Activated B cell treated with CpG ODN at 0.5 μM for 24 hours (primary cell): ENCODE measurements around the gene CLVS2. TPM values are rescaled to one million over a fixed set of nuclear protein-coding genes. Genes with fewer than 3 reads are reported as not detected.

Experiments
- ATAC-seq: fragments of 200-7000 bp; cut with Tn5 transposase; one replicate; pipeline ENCODE4 v1.10.0; 2021; ENCODE audit warnings: low read depth, mild to moderate bottlenecking, moderate library complexity
- CTCF ChIA-PET: fragments of 350-600 bp; sonication (Branson Sonifier 250); formaldehyde crosslinking; loops from one replicate; lab custom pipeline; 2021; ENCODE audit warnings: antibody characterized with exemption; lab: Charles Lee
- POLR2A ChIA-PET: fragments of 350-600 bp; sonication (Branson Sonifier 250); formaldehyde crosslinking; loops from one replicate; lab custom pipeline; 2021; ENCODE audit warnings: antibody characterized with exemption; lab: Charles Lee
- DNase-seq: peaks from one replicate; pipeline ENCODE4 v3.0.0; 2022
- H3K27ac Mint-ChIP-seq: one replicate; pipeline ENCODE4 v1.8.0; 2020; ENCODE audit warnings: mixed read lengths
- H3K27me3 Mint-ChIP-seq: one replicate; pipeline ENCODE4 v1.8.0; 2021; ENCODE audit warnings: mixed read lengths
- H3K36me3 Mint-ChIP-seq: one replicate; pipeline ENCODE4 v1.8.0; 2021; ENCODE audit warnings: low read depth, mixed read lengths
- H3K4me1 Mint-ChIP-seq: one replicate; pipeline ENCODE4 v1.8.0; 2021; ENCODE audit warnings: mixed read lengths
- H3K4me3 Mint-ChIP-seq: one replicate; pipeline ENCODE4 v1.8.0; 2020; ENCODE audit warnings: mild to moderate bottlenecking, mixed read lengths
- H3K9me3 Mint-ChIP-seq: one replicate; pipeline ENCODE4 v1.8.0; 2020; ENCODE audit warnings: mixed read lengths
- intact Hi-C: fragments of 100-400 bp; cut with micrococcal nuclease; formaldehyde crosslinking; loops from one replicate; pipeline ENCODE4 v1.15.1; 2024
- total RNA-seq: library from RNA; stranded (reverse); gene quantifications from 2 replicates; pipeline ENCODE4 v1.2.3, GENCODE V29; 2022
- TF ChIP-seq, protein P1 (sequence below): fragments of 200-600 bp; IDR thresholded peaks from one replicate; pipeline ENCODE4 v1.8.0; 2022; ENCODE audit warnings: antibody characterized with exemption, mild to moderate bottlenecking

The CLVS2 gene
- total RNA-seq, 1 donor from 2014 or later: not detected

DNA sequence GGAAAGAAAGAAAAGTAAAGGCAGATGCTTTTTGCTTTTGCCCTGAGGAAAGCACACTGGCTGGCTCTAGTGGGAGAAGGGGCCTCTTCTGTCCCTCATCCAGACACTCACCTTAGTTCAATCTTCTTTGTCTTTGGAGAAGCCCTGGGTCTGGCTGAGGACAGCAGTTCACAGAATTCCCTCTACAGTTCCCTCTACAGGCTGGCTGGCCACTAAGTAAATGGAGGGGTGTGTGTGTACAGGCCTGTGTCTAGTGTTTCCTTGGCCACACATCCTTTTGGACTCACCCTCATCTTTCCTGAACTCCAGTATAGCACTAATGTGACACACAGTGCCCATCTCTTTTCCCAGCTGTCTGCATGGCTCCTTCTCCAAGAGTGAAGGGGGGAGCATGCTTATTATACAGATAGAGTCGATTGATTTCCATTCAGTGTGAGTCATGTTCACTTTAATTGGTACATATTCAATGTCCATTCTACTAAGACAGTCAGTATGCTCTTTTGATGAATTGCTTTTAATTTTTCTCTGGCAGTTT lies 26.0 kb upstream of the CLVS2 start:
- POLR2A ChIA-PET: no interaction called here
- H3K4me1 Mint-ChIP-seq: no peaks in the 10 kb centered on the region
- no peaks in the 10 kb centered on the region for H3K36me3 Mint-ChIP-seq
- intact Hi-C loops: no loop called here
- DNase-seq (no peak), ATAC-seq (no peak)
- H3K27me3 Mint-ChIP-seq: no peaks in the 10 kb centered on the region
- no peak overlapping the region for H3K27ac Mint-ChIP-seq
- no peak overlapping the region for H3K4me3 Mint-ChIP-seq
- H3K9me3 Mint-ChIP-seq: no peaks in the 10 kb centered on the region
- TF ChIP-seq, protein P1, sequence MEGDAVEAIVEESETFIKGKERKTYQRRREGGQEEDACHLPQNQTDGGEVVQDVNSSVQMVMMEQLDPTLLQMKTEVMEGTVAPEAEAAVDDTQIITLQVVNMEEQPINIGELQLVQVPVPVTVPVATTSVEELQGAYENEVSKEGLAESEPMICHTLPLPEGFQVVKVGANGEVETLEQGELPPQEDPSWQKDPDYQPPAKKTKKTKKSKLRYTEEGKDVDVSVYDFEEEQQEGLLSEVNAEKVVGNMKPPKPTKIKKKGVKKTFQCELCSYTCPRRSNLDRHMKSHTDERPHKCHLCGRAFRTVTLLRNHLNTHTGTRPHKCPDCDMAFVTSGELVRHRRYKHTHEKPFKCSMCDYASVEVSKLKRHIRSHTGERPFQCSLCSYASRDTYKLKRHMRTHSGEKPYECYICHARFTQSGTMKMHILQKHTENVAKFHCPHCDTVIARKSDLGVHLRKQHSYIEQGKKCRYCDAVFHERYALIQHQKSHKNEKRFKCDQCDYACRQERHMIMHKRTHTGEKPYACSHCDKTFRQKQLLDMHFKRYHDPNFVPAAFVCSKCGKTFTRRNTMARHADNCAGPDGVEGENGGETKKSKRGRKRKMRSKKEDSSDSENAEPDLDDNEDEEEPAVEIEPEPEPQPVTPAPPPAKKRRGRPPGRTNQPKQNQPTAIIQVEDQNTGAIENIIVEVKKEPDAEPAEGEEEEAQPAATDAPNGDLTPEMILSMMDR: no peak
- CTCF ChIA-PET: no interaction called here

DNA sequence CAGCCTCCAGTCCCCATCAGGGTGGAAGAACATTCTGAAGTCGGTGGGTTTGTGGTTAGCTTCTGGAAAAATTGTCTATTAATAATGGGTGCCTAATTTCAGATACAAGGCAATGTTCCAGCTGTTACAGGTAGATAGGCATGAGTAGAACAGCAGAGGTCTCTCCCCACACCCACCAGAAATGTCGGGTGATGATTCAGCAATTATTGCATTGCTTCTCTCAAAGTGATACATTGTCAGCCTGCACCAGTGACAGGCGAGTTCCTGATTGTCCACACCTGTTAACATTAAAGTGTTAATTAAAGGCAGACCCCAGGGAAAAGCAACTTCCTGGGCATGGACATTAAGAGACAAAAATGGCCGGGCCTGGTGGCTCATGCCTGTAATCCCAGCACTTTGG lies 18.9 kb upstream of the CLVS2 start:
- H3K27me3 Mint-ChIP-seq: no peaks in the 10 kb centered on the region
- H3K9me3 Mint-ChIP-seq: no peaks in the 10 kb centered on the region

DNA sequence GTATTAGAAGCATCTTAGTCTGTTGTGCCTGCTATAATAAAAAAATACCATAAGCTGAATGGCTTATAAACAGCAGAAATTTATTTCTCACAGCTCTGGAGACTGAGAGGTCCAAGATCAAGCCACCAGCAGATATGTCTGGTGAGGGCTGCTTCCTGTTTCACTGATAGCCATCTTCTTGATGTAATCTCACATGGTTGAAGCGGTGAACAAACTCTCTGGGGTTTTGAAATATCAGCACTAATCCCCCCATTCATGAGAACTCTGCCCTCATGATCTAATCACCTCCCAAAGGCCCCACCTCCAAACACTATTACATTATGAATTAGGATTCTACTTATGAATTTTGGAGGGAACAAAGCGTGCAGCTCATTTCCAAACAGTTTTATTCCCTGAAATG lies 11.6 kb upstream of the CLVS2 start:
- H3K36me3 Mint-ChIP-seq: no peaks in the 10 kb centered on the region
- H3K4me3 Mint-ChIP-seq: no peak overlapping the region
- H3K4me1 Mint-ChIP-seq: no peaks in the 10 kb centered on the region
- POLR2A ChIA-PET: no interaction called here
- no peak for ATAC-seq
- intact Hi-C loops: no loop called here
- H3K9me3 Mint-ChIP-seq: peaks cover 5% of the 10 kb centered on the region
- H3K27me3 Mint-ChIP-seq: no peaks in the 10 kb centered on the region
- CTCF ChIA-PET: no interaction called here
- H3K27ac Mint-ChIP-seq: no peak overlapping the region
- TF ChIP-seq, protein P1: no peak
- no peak for DNase-seq

More for the DNA sequence above, 18.9 kb upstream of the CLVS2 start:
- Mint-ChIP-seq H3K4me1 (no peaks in the 10 kb centered on the region), H3K36me3 (no peaks in the 10 kb centered on the region), H3K4me3 (no peak overlapping the region), H3K27ac (no peak overlapping the region)
- no peak for ATAC-seq
- intact Hi-C loops: no loop called here
- TF ChIP-seq, protein P1: no peak
- ChIA-PET CTCF (no interaction called here), POLR2A (no interaction called here)
- DNase-seq: no peak

DNA sequence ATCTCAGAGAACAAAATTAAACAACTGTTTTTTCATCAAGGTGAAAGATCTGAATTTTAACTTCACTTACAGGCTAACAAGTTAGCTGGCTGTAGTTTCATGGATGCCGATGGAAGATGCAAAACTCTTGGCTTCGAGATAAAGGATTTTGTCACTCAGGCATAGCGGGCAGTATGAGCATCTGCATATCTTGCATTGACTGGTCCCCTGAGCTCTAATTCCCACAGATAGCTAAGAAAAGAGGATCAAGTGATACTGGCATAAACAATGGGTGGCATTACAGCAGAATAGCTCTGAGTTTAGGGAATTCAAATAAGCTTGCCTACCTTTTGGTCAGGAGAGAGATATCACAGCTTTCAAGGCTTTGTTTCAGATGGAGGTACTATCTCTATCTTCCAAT lies 1.8 kb upstream of the CLVS2 start:
- Mint-ChIP-seq H3K9me3 (no peaks in the 10 kb centered on the region), H3K4me3 (no peak overlapping the region), H3K36me3 (no peaks in the 10 kb centered on the region), H3K4me1 (peaks cover 5% of the 10 kb centered on the region), H3K27ac (no peak overlapping the region), H3K27me3 (peaks cover 36% of the 10 kb centered on the region)
- no peak for ATAC-seq
- intact Hi-C loops: no loop called here
- DNase-seq: no peak
- CTCF ChIA-PET: no interaction called here
- TF ChIP-seq, protein P1: no peak
- POLR2A ChIA-PET: no interaction called here

DNA sequence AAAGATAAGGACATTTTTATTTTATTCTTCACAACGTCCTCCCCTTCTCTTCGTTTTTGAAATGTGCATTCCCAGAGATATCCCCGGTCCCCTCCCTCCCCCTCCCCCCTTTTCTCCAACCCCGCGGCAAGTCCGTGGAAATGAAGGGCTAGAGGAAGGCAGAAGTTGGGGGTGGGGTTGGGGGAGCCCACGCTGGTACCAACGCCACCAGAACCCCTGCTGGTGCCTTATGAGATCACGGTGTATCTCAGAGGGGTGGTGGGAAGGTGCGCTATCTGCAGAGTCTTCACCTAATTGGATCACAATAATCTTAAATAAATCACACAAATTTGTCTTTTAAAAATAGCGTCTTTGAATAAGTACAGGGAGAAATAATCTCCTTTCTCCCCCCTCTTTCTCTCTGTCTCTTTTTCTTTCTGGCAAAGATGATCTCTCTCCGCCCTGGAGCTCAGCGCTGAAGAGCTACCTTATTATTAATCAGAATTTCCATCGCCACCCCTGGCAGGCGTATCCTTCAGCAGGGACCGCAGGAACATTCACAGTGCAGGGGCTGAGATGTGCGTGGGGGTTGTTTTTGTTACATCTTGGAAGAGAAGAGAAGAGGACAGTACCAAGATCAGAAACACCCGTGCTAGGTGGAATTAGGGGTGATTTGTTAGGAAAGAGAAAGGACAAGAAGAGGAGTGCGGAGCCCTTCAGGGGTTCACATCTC lies 915 bp downstream of the CLVS2 start:
- CTCF ChIA-PET: no interaction called here
- TF ChIP-seq, protein P1: no peak
- no peaks in the 10 kb centered on the region for H3K9me3 Mint-ChIP-seq
- peaks cover 5% of the 10 kb centered on the region for H3K4me1 Mint-ChIP-seq
- no peaks in the 10 kb centered on the region for H3K36me3 Mint-ChIP-seq
- H3K27ac Mint-ChIP-seq: no peak overlapping the region
- intact Hi-C loops: no loop called here
- POLR2A ChIA-PET: no interaction called here
- peaks cover 39% of the 10 kb centered on the region for H3K27me3 Mint-ChIP-seq
- ATAC-seq (no peak), DNase-seq (no peak)
- H3K4me3 Mint-ChIP-seq: no peak overlapping the region
